LNCAP (cell line): Measurements from ENCODE around the gene ANKRD26.

Experiments
- CTCF ChIP-seq: fragments of 450-650 bp; IDR thresholded peaks from 2 replicates; pipeline ENCODE4 v1.5.1; 2017; ENCODE audit warnings: mild to moderate bottlenecking

ANKRD26 gene

GRCh38 chr10:26970667-26971066 lies 129.6 kb downstream of the ANKRD26 start:
- no peak for TF ChIP-seq CTCF

- TF ChIP-seq CTCF: no peak
Measured at GRCh38 chr10:26969145-26969926, 131.0 kb downstream of the ANKRD26 start.

- no peak for TF ChIP-seq CTCF
Measured at GRCh38 chr10:26962835-26963234, 137.5 kb downstream of the ANKRD26 start.

- TF ChIP-seq CTCF: no peak
Measured at GRCh38 chr10:26960308-26960707, 140.0 kb downstream of the ANKRD26 start.

- no peak for TF ChIP-seq CTCF
Measured at GRCh38 chr10:26959841-26960240, 140.5 kb downstream of the ANKRD26 start.
